ENCODE measurements around the gene NUDT1. TPM values are rescaled to one million over a fixed set of nuclear protein-coding genes. Genes with fewer than 3 reads are reported as not detected.

The NUDT1 gene
- total RNA-seq, 2 experiments from 2014 or later, result 88.4 to 117 TPM

DNA sequence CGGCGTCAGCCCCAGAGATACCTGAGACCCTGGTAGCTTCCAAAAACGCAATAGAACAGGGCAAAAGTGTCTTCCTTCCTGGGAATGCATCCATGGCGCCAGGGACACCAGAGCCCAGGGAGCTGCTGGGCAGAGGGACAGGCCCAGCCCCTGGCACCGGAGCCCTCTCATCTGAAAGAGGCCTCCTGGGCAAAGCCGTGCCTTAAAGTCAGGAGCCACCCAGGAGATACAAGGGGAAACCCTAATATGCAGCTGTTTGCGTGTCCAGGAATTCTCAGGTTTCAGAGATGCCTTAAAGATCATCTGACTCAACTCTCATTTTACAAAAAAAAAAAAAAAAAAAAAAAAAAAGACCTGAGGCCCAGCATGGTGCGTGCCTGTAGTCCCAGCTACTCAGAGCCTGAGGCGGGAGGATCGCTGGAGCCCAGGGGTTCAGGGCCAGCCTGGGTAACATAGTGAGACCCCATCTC, 28.0 kb downstream of the NUDT1 start:
- TF ChIP-seq, protein P1, sequence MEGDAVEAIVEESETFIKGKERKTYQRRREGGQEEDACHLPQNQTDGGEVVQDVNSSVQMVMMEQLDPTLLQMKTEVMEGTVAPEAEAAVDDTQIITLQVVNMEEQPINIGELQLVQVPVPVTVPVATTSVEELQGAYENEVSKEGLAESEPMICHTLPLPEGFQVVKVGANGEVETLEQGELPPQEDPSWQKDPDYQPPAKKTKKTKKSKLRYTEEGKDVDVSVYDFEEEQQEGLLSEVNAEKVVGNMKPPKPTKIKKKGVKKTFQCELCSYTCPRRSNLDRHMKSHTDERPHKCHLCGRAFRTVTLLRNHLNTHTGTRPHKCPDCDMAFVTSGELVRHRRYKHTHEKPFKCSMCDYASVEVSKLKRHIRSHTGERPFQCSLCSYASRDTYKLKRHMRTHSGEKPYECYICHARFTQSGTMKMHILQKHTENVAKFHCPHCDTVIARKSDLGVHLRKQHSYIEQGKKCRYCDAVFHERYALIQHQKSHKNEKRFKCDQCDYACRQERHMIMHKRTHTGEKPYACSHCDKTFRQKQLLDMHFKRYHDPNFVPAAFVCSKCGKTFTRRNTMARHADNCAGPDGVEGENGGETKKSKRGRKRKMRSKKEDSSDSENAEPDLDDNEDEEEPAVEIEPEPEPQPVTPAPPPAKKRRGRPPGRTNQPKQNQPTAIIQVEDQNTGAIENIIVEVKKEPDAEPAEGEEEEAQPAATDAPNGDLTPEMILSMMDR (conservative IDR thresholded peaks at IDR 0.05; ENCODE audit: low read length), result no peak
- TF ChIP-seq EZH2phosphoT487 (IDR thresholded peaks at IDR 0.05; ENCODE audit: borderline replicate concordance, low read depth, low read length), result no peak
- no peak for DNase-seq (ENCODE audit: low spot score)
- H3K27ac ChIP-seq (ENCODE audit: low read depth, low read length, poor library complexity, severe bottlenecking), result no peak overlapping the region
- ChIA-PET CTCF (ENCODE audit: unreplicated experiment) (no interaction called here), POLR2A (no interaction called here)
- no TSS peak for BruUV-seq (replicated peaks)
- H3K36me3 ChIP-seq (ENCODE audit: insufficient read depth, low read length), result peaks cover 20% of the 10 kb centered on the region
- H3K79me2 ChIP-seq (ENCODE audit: insufficient read depth, low read depth, low read length), result no peaks in the 10 kb centered on the region
- H4K20me1 ChIP-seq (ENCODE audit: insufficient read depth, low read length), result no peaks in the 10 kb centered on the region
- no peaks in the 10 kb centered on the region for H3K9me2 ChIP-seq (ENCODE audit: insufficient read depth, low read length)
- intact Hi-C loops (cut with micrococcal nuclease; ENCODE audit: unreplicated experiment), result no loop called here
- H3K9me3 ChIP-seq (ENCODE audit: low read length), result no peaks in the 10 kb centered on the region
- H3K4me3 ChIP-seq (ENCODE audit: low read depth, low read length, poor library complexity, severe bottlenecking), result no peak overlapping the region
- no peak overlapping the region for H2AFZ ChIP-seq (ENCODE audit: low read length)
- H3K4me2 ChIP-seq (ENCODE audit: low read length), result no peak overlapping the region
- no peaks in the 10 kb centered on the region for H3K4me1 ChIP-seq (ENCODE audit: insufficient read depth, low read length, poor library complexity, severe bottlenecking)

- intact Hi-C loops (cut with micrococcal nuclease; ENCODE audit: unreplicated experiment), result no loop called here
- POLR2A ChIA-PET, result no interaction called here
- H3K9me2 ChIP-seq (ENCODE audit: insufficient read depth, low read length), result no peaks in the 10 kb centered on the region
- no peak overlapping the region for H3K27ac ChIP-seq (ENCODE audit: low read depth, low read length, poor library complexity, severe bottlenecking)
- TF ChIP-seq, protein P1 (conservative IDR thresholded peaks at IDR 0.05; ENCODE audit: low read length), result no peak
- TF ChIP-seq EZH2phosphoT487 (IDR thresholded peaks at IDR 0.05; ENCODE audit: borderline replicate concordance, low read depth, low read length), result no peak
- H3K4me2 ChIP-seq (ENCODE audit: low read length), result no peak overlapping the region
- no peak for DNase-seq (ENCODE audit: low spot score)
- H3K9me3 ChIP-seq (ENCODE audit: low read length), result no peaks in the 10 kb centered on the region
- no peak overlapping the region for H3K4me3 ChIP-seq (ENCODE audit: low read depth, low read length, poor library complexity, severe bottlenecking)
- no peak overlapping the region for H2AFZ ChIP-seq (ENCODE audit: low read length)
- CTCF ChIA-PET (ENCODE audit: unreplicated experiment), result no interaction called here
- H3K79me2 ChIP-seq (ENCODE audit: insufficient read depth, low read depth, low read length), result no peaks in the 10 kb centered on the region
- BruUV-seq (replicated peaks), result no TSS peak
- no peaks in the 10 kb centered on the region for H3K4me1 ChIP-seq (ENCODE audit: insufficient read depth, low read length, poor library complexity, severe bottlenecking)
- peaks cover 20% of the 10 kb centered on the region for H3K36me3 ChIP-seq (ENCODE audit: insufficient read depth, low read length)
- H4K20me1 ChIP-seq (ENCODE audit: insufficient read depth, low read length), result no peaks in the 10 kb centered on the region
Observed at GRCh38 chr7:2270495-2270894, 28.5 kb downstream of the NUDT1 start.

- ChIA-PET CTCF (ENCODE audit: unreplicated experiment) (no interaction called here), POLR2A (no interaction called here)
- no peak overlapping the region for H3K4me3 ChIP-seq (ENCODE audit: low read depth, low read length, poor library complexity, severe bottlenecking)
- H3K36me3 ChIP-seq (ENCODE audit: insufficient read depth, low read length), result peaks cover 20% of the 10 kb centered on the region
- no peaks in the 10 kb centered on the region for H3K79me2 ChIP-seq (ENCODE audit: insufficient read depth, low read depth, low read length)
- no peak for DNase-seq (ENCODE audit: low spot score)
- no peaks in the 10 kb centered on the region for H4K20me1 ChIP-seq (ENCODE audit: insufficient read depth, low read length)
- no peak overlapping the region for H3K4me2 ChIP-seq (ENCODE audit: low read length)
- BruUV-seq (replicated peaks), result no TSS peak
- intact Hi-C loops (cut with micrococcal nuclease; ENCODE audit: unreplicated experiment), result no loop called here
- TF ChIP-seq, protein P1 (conservative IDR thresholded peaks at IDR 0.05; ENCODE audit: low read length), result no peak
- TF ChIP-seq EZH2phosphoT487 (IDR thresholded peaks at IDR 0.05; ENCODE audit: borderline replicate concordance, low read depth, low read length), result no peak
- H2AFZ ChIP-seq (ENCODE audit: low read length), result no peak overlapping the region
- H3K4me1 ChIP-seq (ENCODE audit: insufficient read depth, low read length, poor library complexity, severe bottlenecking), result no peaks in the 10 kb centered on the region
- no peaks in the 10 kb centered on the region for H3K9me2 ChIP-seq (ENCODE audit: insufficient read depth, low read length)
- H3K27ac ChIP-seq (ENCODE audit: low read depth, low read length, poor library complexity, severe bottlenecking), result no peak overlapping the region
- H3K9me3 ChIP-seq (ENCODE audit: low read length), result no peaks in the 10 kb centered on the region
Observed at GRCh38 chr7:2271273-2272026, 29.4 kb downstream of the NUDT1 start.
